Activated naive CD8-positive, alpha-beta T cell treated with anti-CD3 and anti-CD28 coated beads, Interleukin-2, amount 50 U/mL, for 16 hours (primary cell): Measurements from ENCODE around the gene HAPLN3.

ENCODE experiments used
- DNase-seq: peaks from one replicate; pipeline ENCODE4 v3.0.0-alpha.2; 2020; ENCODE audit warnings: low read depth, low spot score

The HAPLN3 gene

GRCh38 chr15:88864861-88865497, 30.4 kb downstream of the HAPLN3 start:
- DNase-seq: no peak

DNA sequence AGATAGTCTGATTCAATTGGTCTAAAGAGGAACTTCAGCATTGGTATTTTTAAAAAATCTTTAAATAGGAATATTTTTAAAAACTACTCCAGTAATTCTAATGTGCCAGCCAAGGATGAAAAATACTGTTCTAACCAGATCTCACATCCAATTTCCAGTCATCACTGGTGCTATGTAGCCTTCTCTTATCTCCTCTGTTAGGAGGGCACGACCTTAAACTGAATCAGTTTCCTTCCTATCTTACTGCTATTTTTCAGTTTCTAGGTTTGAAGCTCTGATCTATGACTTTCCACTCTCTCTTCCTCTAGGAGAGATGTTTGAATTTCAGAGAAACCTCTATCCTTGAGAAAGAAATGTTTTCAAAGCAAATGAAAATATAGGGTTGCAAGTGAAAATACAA, 31.9 kb downstream of the HAPLN3 start:
- no peak for DNase-seq

- no peak for DNase-seq
Measured at GRCh38 chr15:88860212-88860611, 35.1 kb downstream of the HAPLN3 start.

DNA sequence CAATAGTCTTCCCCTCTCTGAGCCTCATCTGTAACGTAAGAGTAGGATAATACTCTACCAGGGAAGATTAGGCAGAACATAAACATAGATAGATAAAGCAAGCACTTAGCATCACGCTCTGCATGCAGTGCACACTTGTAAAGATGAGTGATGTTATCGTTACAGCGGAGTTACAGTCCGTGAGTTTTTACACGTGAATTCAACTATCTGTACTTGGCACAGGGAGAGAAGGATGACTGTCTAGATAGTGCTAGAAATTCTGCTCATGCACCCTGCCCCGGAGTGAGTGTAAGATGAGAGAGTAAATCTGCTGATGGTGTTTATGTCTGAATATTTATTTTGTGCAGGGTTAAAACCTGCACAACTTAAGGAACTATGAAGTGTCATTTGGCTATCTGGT, 35.8 kb downstream of the HAPLN3 start:
- DNase-seq: no peak

GRCh38 chr15:88858934-88859333, 36.4 kb downstream of the HAPLN3 start:
- DNase-seq: no peak

- no peak for DNase-seq
Measured at GRCh38 chr15:88852476-88852875, 42.9 kb downstream of the HAPLN3 start.

DNA sequence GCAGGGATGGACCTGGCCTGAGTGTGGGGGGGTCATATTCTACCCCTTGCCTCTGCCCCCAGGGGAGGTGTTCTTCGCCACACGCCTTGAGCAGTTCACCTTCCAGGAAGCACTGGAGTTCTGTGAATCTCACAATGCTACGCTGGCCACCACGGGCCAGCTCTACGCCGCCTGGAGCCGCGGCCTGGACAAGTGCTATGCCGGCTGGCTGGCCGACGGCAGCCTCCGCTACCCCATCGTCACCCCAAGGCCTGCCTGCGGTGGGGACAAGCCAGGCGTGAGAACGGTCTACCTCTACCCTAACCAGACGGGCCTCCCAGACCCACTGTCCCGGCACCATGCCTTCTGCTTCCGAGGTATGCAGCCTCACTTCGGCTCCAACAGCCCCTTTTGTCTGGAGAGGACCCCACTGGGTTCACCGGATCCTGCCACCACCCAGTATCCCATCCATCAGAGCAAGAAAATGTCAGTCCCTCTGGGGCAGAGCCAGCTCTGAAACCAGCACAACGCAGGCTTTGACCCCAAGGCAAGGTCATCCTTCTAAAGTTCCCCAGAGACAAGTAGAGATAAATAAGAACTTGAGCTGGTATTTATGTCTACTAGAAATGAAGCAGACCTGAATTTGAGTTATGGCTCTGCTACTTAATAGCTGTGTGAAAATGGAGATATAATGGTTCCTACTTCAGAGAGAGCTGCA, 45.8 kb downstream of the HAPLN3 start:
- no peak for DNase-seq

DNA sequence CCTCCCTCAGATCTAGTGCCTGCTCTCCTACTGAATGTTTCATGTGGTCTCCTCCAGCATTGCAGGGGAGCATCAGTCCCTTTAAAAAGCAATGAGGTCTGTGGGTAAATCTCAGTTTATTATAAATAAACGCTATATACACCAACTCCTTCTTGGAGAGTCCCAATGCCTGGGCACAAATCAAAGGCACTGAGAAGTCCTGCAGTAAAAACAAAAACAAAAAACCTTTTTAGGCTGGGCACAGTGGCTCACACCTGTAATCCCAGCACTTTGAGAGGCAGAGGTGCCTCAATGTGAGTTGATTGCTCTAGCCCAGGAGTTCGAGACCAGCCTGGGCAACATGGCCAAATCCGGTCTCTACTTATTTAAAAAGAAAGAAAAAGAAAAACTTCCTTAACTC, 47.1 kb downstream of the HAPLN3 start:
- no peak for DNase-seq

- no peak for DNase-seq
Measured at GRCh38 chr15:88847144-88847543, 48.2 kb downstream of the HAPLN3 start.

DNA sequence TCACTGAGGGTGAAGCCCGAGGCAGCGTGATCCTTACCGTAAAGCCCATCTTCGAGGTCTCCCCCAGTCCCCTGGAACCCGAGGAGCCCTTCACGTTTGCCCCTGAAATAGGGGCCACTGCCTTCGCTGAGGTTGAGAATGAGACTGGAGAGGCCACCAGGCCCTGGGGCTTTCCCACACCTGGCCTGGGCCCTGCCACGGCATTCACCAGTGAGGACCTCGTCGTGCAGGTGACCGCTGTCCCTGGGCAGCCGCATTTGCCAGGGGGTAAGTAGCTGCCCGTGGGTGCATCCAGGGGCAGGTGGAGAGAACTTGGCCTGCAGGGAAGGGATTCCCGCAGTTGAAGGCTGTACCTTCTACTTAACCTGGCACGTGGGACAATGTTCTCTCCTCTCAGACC, 49.7 kb downstream of the HAPLN3 start:
- no peak for DNase-seq

GRCh38 chr15:88844749-88845386, 50.5 kb downstream of the HAPLN3 start:
- DNase-seq: no peak

DNA sequence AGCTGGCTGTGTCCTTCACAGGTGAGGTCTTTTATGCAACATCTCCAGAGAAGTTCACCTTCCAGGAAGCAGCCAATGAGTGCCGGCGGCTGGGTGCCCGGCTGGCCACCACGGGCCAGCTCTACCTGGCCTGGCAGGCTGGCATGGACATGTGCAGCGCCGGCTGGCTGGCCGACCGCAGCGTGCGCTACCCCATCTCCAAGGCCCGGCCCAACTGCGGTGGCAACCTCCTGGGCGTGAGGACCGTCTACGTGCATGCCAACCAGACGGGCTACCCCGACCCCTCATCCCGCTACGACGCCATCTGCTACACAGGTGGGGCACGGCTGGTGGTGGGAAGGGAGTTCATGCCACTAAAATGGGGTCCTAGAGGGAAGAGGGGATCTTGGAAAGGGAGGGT, 52.0 kb downstream of the HAPLN3 start:
- no peak for DNase-seq

DNA sequence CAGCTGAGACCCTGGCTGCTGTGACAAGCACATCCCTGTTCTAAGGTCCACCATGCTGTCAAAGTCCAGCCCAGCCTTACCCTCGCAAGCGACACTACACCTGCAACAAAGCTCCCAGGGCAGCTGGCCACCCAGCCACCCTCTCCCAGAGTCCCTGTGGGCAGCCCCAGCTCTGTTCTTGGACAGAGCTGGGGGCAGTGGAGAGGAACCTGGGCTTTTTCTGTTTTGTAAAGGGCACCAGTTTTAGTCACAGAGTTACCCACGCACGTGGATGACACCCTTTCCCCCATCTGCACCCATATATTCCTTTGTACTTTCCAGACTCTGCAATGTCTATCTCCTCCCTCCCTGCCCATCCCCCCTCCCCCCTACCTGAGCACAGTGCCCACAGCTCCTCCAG, 53.2 kb downstream of the HAPLN3 start:
- no peak for DNase-seq

DNA sequence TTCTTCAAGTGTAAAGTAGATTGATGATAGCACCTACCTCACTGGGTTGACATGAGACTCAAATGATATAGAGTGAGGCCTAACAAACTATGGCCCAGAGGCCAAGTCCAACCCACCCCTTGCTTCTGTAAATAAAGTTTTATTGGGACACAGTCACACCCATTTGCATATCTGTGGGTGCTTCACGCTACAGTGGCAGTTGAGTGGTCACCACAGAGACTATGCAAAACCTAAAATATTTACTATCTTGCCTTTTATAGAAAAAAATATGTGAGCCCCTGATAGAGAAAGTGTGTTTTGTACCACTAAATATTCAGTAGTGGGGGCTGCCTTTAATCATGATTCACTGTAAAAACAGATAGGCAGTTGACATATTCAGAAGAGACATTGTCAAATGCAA, 54.1 kb downstream of the HAPLN3 start:
- DNase-seq: no peak

GRCh38 chr15:88839961-88840360, 55.4 kb downstream of the HAPLN3 start:
- no peak for DNase-seq

DNA sequence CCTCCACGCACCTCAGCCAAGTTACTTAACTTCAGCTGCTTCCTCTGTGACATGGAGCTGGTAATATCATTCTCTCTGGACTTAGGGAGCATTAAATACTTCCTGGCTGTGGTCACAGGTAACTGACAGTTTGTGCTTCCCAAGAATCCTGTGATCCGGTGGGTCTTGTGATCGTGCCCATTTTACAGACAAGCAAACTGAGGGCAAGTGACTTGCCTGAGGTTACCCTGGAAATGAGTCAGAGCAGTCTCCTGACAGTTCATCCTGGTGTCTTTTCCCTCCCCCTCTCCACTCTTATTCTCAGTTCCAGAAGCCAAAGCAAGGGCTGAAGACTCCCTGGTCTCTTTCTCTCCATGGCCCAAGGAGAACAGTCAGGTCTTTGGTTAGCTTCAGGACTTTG, 56.2 kb downstream of the HAPLN3 start:
- no peak for DNase-seq

DNA sequence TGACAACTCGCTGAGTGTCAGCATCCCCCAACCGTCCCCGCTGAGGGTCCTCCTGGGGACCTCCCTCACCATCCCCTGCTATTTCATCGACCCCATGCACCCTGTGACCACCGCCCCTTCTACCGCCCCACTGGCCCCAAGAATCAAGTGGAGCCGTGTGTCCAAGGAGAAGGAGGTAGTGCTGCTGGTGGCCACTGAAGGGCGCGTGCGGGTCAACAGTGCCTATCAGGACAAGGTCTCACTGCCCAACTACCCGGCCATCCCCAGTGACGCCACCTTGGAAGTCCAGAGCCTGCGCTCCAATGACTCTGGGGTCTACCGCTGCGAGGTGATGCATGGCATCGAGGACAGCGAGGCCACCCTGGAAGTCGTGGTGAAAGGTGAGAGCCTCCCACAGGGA, 56.7 kb downstream of the HAPLN3 start:
- no peak for DNase-seq

GRCh38 chr15:88835646-88836045, 59.7 kb downstream of the HAPLN3 start:
- DNase-seq: no peak

- DNase-seq: no peak
Measured at GRCh38 chr15:88835119-88835518, 60.2 kb downstream of the HAPLN3 start.

GRCh38 chr15:88834211-88834812, 61.0 kb downstream of the HAPLN3 start:
- no peak for DNase-seq

DNA sequence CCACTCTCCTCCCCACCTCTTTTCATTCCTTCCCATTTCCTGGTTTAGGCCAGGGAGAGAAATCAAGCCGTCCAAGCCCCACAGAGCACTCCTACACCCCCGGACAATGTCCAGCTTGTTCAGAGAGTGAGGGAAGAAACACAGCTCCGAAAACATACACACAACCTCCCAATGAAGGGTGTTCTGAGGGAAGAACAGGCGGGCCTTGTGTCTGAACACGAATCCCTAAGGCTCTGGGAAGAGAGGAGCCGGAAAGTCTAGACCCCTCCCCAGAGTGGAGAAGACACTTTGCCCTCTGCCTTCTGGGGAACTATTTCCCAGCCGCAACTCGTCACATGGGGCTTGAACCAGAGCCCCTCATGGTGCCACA, 61.6 kb downstream of the HAPLN3 start:
- DNase-seq: no peak

GRCh38 chr15:88832820-88833730, 62.3 kb downstream of the HAPLN3 start:
- no peak for DNase-seq
